MM.1S (cell line): Measurements from ENCODE around the gene NKX2-3.

Source experiments
- EZH2 ChIP-seq: fragments of 300-600 bp; sonication (generic); optimal IDR thresholded peaks from 2 replicates; pipeline ENCODE3; 2017; ENCODE audit warnings: low read depth, mild to moderate bottlenecking, antibody characterized with exemption, low read length, mixed read lengths
- TF ChIP-seq, protein P1 (sequence below): fragments of 300-600 bp; sonication (generic); IDR thresholded peaks from 2 replicates; pipeline ENCODE4 v1.5.1; 2016; ENCODE audit warnings: antibody characterized with exemption, low read length, mixed read lengths

DNA sequence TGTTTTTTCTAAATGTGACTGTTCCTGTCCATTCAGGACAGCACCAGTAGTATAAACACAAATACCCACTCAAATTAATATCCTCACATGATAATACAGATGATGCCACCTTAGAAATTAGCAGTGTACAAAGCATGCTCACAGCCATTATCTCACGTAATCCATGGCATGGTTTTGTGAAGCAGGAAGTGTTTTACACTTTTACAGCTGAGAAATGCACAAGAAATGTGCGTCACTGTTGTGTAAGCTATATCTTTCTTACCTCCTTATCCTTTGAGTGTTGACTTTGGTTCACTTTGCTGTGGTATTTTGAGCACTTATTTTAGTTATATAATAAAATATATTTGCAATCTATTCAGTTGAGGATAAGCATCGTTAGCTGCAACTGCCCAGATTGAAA, 31.6 kb downstream of the NKX2-3 start:
- TF ChIP-seq, protein P1, sequence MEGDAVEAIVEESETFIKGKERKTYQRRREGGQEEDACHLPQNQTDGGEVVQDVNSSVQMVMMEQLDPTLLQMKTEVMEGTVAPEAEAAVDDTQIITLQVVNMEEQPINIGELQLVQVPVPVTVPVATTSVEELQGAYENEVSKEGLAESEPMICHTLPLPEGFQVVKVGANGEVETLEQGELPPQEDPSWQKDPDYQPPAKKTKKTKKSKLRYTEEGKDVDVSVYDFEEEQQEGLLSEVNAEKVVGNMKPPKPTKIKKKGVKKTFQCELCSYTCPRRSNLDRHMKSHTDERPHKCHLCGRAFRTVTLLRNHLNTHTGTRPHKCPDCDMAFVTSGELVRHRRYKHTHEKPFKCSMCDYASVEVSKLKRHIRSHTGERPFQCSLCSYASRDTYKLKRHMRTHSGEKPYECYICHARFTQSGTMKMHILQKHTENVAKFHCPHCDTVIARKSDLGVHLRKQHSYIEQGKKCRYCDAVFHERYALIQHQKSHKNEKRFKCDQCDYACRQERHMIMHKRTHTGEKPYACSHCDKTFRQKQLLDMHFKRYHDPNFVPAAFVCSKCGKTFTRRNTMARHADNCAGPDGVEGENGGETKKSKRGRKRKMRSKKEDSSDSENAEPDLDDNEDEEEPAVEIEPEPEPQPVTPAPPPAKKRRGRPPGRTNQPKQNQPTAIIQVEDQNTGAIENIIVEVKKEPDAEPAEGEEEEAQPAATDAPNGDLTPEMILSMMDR: no peak
- no peak for TF ChIP-seq EZH2
